Measurements from ENCODE around the gene ANP32D.
"Not testable (repeated sequence)": the region's sequence is repeated elsewhere in the genome, so short reads cannot be mapped to it uniquely, and the experiment has no call there.

ANP32D gene

GRCh38 chr12:48472259-48472658 lies at the start of gene ANP32D:
TSS of gene ANP32D (plus strand) at chr12:48472559. CDS start at chr12:48472665, 106 bp downstream.
- no peak for DNase-seq (ENCODE audit: low read depth in 2 of 2)

GRCh38 chr12:48423171-48423570 lies 49.2 kb upstream of the ANP32D start:
- DNase-seq (ENCODE audit: low read depth in 2 of 2) = no peak

DNA sequence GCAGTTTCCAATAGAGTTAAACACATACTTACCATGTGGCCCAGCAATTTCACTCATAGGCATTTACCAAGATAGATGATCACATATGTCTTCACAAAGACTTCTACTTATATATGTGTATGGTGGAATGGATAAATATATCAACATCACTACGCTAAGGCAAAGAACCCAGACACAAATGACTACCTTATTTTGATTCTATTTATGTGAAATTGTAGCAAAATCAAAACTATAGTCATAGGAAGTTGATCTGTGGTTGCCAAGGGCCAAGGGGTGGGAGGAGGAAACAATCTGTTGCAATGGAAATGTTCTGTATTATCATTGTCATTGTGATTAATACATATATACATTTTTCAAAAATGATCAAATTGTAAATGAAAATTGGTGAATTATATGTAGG lies 47.7 kb upstream of the ANP32D start:
- no peak for DNase-seq (ENCODE audit: low read depth in 2 of 2)

DNA sequence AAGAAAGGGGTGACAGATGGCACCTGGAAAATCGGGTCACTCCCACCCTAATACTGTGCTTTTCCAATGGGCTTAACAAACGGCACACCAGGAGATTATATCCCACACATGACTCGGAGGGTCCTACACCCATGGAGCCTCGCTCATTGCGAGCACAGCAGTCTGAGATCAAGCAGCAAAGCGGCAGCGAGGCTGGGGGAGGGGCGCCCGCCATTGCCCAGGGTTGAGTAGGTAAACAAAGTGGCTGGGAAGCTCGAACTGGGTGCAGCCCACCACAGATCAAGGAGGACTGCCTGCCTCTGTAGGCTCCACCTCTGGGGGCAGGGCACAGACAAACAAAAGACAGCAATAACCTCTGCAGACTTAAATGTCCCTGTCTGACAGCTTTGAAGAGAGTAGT lies 38.3 kb upstream of the ANP32D start:
- DNase-seq (ENCODE audit: low read depth in 2 of 2) = not testable (repeated sequence)

- no peak for DNase-seq (ENCODE audit: low read depth in 2 of 2)
Measured at GRCh38 chr12:48441069-48441468, 31.3 kb upstream of the ANP32D start.

GRCh38 chr12:48442179-48442847 lies 30.0 kb upstream of the ANP32D start:
- no peak for DNase-seq (ENCODE audit: low read depth in 2 of 2)

DNA sequence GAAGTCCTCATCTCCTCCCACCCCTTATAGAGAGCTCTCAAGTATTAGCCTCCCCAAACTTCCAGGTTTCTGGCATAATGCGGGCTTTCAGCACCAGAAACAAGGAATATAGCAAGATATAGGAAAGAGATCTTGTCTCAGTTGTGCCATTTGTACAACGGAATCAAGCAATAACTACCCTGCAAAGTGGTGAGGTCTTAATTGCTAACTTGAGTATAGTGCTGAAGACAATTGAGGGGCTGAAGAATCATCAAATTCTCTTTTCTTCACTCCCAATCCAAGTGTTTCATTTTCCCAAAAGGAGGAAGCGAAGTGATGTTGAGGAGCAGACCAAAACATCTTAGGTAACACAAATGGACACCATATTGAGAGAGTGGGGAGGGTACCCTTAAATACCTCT lies 26.8 kb upstream of the ANP32D start:
- DNase-seq (ENCODE audit: low read depth in 2 of 2) = no peak

DNA sequence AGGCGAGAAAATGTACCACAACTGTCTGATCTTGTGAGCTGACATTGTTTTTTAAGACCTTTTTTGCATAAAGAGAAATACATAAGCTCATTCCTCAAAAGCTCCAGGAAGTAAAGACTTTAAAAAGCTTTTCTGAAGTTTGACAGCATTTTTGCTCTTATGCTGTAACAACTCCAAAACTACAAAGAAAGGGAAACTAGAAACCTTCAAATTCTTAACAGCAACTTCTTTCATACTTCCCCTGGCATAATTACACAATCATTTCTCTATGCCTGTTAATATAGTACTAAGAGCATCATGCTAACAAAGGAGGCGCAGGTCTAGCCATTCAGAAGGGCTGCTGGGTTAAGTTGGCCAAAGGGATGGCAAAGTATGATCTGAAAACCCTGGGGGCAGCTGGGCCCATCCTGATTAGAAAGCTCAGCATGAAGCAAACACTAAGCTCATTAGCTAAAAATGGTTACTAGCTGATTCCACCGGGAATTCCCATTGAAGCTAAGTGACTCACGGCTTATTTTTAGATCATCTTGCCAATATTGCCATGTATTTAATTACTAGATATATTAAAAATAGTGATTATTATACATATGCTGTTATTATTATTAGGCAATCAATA lies 26.1 kb upstream of the ANP32D start:
- DNase-seq (ENCODE audit: low read depth in 2 of 2) = no peak

- no peak for DNase-seq (ENCODE audit: low read depth in 2 of 2)
Measured at GRCh38 chr12:48447755-48448154, 24.6 kb upstream of the ANP32D start.

- DNase-seq (ENCODE audit: low read depth in 2 of 2) = no peak
Measured at GRCh38 chr12:48451372-48451771, 21.0 kb upstream of the ANP32D start.

DNA sequence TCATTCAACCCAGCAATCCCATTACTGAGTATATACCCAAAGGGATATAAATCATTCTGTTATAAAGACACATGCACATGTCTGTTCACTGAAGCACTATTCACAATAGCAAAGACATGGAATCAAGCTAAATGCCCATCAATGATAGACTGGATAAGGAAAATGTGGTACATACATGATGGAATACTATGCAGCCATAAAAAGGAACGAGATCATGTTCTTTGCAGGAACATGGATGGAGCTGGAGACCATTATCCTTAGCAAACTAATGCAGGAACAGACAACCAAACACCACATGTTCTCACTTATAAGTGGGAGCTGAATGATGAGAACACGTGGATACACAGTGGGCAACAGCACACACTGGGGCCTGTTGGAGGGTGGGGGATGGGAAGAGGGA lies 19.4 kb upstream of the ANP32D start:
- not testable (repeated sequence) for DNase-seq (ENCODE audit: low read depth in 2 of 2)

DNA sequence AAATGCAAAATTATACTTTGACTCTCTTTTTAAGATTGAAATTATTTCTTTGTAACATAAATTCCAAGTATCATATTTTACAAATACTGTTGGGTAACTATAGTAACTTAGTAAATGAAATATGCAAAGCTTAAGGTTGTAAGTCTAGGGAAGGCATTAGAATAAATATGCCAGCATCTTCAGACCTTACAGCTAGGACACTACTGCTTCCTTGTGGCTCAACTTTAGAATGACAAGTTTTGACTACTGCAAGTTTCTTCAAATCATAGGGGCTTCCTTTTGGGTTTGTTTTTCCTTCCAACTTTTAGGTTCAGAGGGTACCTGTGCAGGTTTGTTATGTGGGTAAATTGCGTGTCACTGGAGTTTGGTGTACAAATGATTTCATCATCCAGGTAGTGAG lies 17.7 kb upstream of the ANP32D start:
- no peak for DNase-seq (ENCODE audit: low read depth in 2 of 2)

DNA sequence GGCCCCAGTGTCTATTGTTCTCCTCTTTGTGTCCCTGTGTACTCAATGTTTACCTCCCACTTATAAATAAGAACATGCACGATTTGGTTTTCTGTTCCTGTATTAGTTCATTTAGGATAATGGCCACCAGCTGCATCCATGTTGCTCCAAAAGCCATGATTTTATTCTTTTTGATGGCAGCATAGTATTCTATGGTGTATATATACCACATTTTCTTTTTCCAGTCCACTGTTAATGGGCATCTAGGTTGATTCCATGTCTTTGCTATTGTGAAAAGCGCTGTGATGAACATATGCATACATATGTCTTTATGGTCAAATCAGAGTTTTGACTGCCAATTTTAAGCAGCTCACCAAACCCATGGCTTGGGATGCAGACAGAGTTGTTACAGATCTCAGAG lies 17.2 kb upstream of the ANP32D start:
- no peak for DNase-seq (ENCODE audit: low read depth in 2 of 2)

DNA sequence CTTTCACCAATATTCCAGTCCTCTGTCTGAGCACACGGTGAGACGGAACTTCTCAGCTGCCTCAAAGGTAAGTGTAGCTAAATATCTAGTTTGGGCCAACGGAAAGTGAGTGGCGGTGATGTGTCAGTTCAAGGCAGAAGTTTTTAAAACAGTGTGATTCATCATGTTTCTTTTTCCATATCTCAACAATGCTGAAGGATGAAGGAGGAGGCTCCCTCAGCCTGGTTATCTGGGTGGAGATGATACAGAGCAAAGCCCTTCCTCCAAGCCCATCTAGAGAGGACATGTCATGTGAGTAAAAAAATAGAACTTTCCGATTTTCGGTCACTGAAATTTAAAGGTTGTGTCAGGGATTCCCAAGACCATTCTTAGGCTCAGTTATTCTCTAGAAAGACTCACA lies 13.1 kb upstream of the ANP32D start:
- no peak for DNase-seq (ENCODE audit: low read depth in 2 of 2)

- DNase-seq (ENCODE audit: low read depth in 2 of 2) = not testable (repeated sequence)
Measured at GRCh38 chr12:48469027-48469426, 3.3 kb upstream of the ANP32D start.

- no peak for DNase-seq (ENCODE audit: low read depth in 2 of 2)
Measured at GRCh38 chr12:48473061-48473460, 702 bp downstream of the ANP32D start.

DNA sequence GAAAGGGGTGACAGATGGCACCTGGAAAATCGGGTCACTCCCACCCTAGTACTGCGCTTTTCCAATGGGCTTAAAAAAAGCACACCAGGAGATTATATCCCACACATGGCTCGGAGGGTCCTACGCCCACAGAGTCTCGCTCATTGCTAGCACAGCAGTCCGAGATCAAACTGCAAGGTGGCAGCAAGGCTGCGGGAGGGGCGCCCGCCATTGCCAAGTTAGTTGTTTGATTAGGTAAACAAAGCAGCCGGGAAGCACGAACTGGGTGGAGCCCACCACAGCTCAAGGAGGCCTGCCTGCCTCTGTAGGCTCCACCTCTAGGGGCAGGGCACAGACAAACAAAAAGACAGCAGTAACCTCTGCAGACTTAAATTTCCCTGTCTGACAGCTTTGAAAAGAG lies 2.1 kb downstream of the ANP32D start:
- DNase-seq (ENCODE audit: low read depth in 2 of 2) = not testable (repeated sequence)

DNA sequence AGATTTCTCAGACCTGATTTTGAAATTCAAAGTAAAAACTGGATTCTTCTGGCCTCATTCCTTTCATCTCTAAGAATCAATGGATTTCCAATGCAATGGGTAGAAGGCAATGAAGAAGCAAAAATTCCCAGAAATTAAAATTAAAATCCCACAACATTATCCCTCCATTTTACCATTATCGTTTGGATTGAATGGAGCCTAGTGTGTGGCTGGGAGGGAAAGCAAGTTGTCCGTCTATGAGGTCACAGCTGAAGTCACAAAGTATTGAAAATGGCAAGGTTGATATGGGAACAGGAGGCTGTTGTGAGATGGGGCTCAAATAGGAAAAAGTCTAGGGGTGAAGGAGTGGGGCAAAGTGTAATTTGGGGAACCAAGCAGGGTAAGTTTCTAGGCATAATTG lies 9.8 kb downstream of the ANP32D start, which contains the start of gene C12orf54:
Gene C12orf54, plus strand, starts transcription at position 301 of the 400 bp plus-strand sequence. CDS start 799 bp downstream, outside the sequence.
- DNase-seq (ENCODE audit: low read depth in 2 of 2) = no peak

- no peak for DNase-seq (ENCODE audit: low read depth in 2 of 2)
Measured at GRCh38 chr12:48482930-48483329, 10.6 kb downstream of the ANP32D start.

GRCh38 chr12:48486261-48486660 lies 13.9 kb downstream of the ANP32D start:
- DNase-seq (ENCODE audit: low read depth in 2 of 2) = no peak

DNA sequence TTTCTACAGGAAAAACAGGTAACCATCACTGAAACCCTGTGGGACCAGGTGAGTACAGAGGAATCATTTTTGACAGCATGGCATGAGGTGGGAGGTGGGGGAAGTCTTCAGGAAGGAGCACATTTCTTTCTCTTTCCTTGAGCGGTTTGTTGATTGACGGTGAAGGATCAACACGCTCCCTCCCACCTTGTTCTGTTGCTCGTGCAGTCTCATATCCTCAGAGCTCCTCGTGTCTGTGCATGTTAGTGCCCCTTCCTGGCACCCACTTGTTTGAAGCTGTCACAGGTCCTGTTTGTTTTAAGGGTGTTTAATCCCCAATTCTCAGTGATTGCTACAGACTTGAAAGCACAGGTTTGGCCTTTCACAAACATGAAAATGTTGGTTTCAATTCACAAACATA lies 14.3 kb downstream of the ANP32D start:
- no peak for DNase-seq (ENCODE audit: low read depth in 2 of 2)

DNA sequence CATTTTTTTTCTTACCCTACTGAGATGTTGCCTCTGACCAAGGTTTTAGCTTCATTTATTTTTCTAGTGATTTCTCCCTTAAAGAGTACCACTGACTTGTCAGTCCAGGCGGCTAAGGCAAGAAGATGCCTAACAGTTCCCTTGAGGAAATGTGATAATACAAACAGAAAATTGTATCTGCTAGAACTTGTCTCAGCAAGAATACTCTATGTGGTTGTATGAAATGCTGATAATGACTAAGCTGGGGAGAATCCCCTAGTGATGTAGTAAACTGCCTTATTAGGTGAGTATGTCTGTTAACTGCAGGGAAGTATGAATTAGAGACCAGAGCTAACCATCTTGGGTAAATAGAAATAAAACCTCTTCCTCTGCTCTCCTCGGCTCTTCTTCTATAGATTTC lies 16.7 kb downstream of the ANP32D start:
- DNase-seq (ENCODE audit: low read depth in 2 of 2) = no peak

DNA sequence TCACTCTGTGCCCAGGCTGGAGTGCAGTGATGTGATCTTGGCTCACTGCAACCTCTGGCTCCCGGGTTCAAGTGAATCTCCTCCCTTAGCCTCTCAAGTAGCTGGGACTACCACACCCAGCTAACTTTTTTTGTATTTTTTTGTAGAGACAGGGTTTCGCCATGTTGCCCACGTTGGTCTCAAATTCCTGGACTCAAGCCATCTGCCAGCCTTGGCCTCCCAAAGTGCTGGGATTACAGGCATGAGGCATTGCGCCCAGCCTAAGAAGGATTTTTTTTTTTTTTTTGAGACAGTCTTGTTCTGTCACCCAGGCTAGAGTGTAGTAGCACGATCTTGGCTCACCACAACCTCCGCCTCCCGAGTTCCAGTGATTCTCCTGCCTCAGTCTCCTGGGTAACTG lies 17.1 kb downstream of the ANP32D start:
- not testable (repeated sequence) for DNase-seq (ENCODE audit: low read depth in 2 of 2)

DNA sequence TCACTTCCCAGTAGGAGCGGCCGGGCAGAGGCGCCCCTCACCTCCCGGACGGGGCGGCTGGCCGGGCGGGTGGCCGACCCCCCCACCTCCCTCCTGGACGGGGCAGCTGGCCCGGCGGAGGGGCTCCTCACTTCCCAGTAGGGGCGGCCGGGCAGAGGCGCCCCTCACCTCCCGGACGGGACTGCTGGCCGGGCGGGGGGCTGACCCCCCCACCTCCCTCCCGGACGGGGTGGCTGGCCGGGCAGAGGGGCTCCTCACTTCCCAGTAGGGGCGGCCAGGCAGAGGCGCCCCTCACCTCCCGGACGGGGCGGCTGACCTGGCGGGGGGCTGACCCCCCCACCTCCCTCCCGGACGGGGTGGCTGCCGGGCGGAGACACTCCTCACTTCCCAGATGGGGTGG lies 27.9 kb downstream of the ANP32D start:
- DNase-seq (ENCODE audit: low read depth in 2 of 2) = not testable (repeated sequence)
